PFSK-1 (cell line): ENCODE data around the gene DIAPH1.

Source experiments
- FOXP2 ChIP-seq: optimal IDR thresholded peaks from 2 replicates; pipeline ENCODE3; 2011; ENCODE audit warnings: borderline replicate concordance, control low read depth, inconsistent platforms; ENCODE audit not compliant: insufficient read depth; ENCODE audit errors: extremely low read length, extremely low read depth
- POLR2AphosphoS5 ChIP-seq: IDR thresholded peaks from 2 replicates; pipeline ENCODE4 v1.6.1; 2012; ENCODE audit warnings: low read depth, mild to moderate bottlenecking, control low read depth, low read length, moderate library complexity
- REST ChIP-seq, 2 experiments: IDR thresholded peaks; 2 replicates each; pipeline versions ENCODE4 v1.6.1 to v1.8.0; 2011 to 2012; ENCODE audit warnings: low read depth in 2 of 2, low read length in 2 of 2, control low read depth in 1 of 2, inconsistent platforms in 1 of 2, mild to moderate bottlenecking in 1 of 2, moderate library complexity in 1 of 2; ENCODE audit not compliant: insufficient read depth in 1 of 2
- SIN3A ChIP-seq: IDR thresholded peaks from 2 replicates; pipeline ENCODE4 v1.6.1; 2012; ENCODE audit warnings: mild to moderate bottlenecking, low read length, moderate library complexity, borderline replicate concordance; ENCODE audit not compliant: insufficient read depth
- TAF1 ChIP-seq: IDR thresholded peaks from 2 replicates; pipeline ENCODE4 v1.6.1; 2012; ENCODE audit warnings: low read length, control low read depth, borderline replicate concordance; ENCODE audit not compliant: insufficient read depth

GRCh38 chr5:141512911-141513626 lies 105.7 kb downstream of the DIAPH1 start:
- no peak for TF ChIP-seq SIN3A
- no peak for TF ChIP-seq REST (IDR thresholded peaks at IDR 0.05; ENCODE audit: insufficient read depth in 1 of 2, low read depth in 2 of 2, low read length in 2 of 2)
- no peak for TF ChIP-seq TAF1
- no peak for TF ChIP-seq POLR2AphosphoS5
- no peak for TF ChIP-seq FOXP2
